Brain microvascular endothelial cell (primary cell): ENCODE measurements around the gene RGCC.
A peak's percentile ranks its signal among the peaks of the same experiment; 100 is the strongest.

Experiments used
- DNase-seq: peaks from one replicate; pipeline ENCODE4 v3.0.0-alpha.2; 2020
- H3K27ac ChIP-seq: fragments of 250-450 bp; sonication (Bioruptor Pico); 2 replicates; pipeline ENCODE4 v1.5.1; 2020; ENCODE audit warnings: mild to moderate bottlenecking, moderate library complexity
- H3K27me3 ChIP-seq: fragments of 250-450 bp; sonication (Bioruptor Pico); replicated peaks from 2 replicates; pipeline ENCODE4 v1.5.1; 2020; ENCODE audit warnings: mild to moderate bottlenecking
- H3K36me3 ChIP-seq: fragments of 250-450 bp; sonication (Bioruptor Pico); replicated peaks from 2 replicates; pipeline ENCODE4 v1.5.1; 2020; ENCODE audit warnings: mild to moderate bottlenecking
- H3K4me3 ChIP-seq: 2 replicates; pipeline ENCODE4 v1.5.1; 2011; ENCODE audit warnings: low read depth, mild to moderate bottlenecking, control low read depth, low read length, moderate library complexity
- in situ Hi-C: cut with HindIII; loops from 2 replicates; pipeline ENCODE4 v1.10.0; 2017; ENCODE audit warnings: low sequenced_read_pairs, low pct_ligation_motif_present
- TF ChIP-seq, protein P1 (sequence below): IDR thresholded peaks from 2 replicates; pipeline ENCODE4 v1.5.1; 2011; ENCODE audit warnings: low read depth, mild to moderate bottlenecking, moderate library complexity, low read length, control low read depth, inconsistent platforms; ENCODE audit errors: missing control alignments

Gene RGCC

DNA sequence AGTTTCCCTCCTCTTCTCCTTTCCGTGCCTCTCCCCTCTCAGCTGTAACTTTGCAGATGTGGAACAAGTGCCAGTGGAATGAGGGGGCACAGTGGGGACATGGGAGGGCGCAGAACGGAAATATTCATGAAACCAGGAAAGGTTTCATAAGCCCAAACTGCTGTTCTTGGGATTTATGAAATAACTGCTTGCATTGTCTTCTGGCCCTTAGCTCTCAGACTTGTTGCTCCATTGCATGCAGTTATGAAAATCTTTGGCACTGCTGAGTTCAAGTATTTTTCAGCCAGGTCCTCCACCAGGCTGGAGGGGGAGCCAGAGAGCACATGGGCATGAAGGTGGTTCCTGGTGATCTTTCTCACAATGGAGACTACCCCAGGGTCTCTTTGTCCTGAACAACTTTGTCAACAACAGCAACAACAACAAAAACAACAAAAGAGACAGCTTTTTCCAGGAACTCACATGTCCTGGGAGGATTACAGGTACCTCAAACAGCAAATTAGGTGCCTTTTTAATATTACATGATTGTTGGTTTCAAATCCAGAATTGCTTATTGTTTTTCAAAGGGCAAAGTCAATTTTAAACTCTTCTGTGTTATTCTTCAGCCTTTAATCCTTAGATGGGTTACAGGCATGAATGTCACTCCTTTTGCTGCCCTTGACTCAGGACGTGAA, 1.5 kb downstream of the RGCC start:
- H3K27ac ChIP-seq, result no peak overlapping the region
- in situ Hi-C loops, result no loop called here
- H3K27me3 ChIP-seq, result peaks cover 2% of the 10 kb centered on the region
- TF ChIP-seq, protein P1, sequence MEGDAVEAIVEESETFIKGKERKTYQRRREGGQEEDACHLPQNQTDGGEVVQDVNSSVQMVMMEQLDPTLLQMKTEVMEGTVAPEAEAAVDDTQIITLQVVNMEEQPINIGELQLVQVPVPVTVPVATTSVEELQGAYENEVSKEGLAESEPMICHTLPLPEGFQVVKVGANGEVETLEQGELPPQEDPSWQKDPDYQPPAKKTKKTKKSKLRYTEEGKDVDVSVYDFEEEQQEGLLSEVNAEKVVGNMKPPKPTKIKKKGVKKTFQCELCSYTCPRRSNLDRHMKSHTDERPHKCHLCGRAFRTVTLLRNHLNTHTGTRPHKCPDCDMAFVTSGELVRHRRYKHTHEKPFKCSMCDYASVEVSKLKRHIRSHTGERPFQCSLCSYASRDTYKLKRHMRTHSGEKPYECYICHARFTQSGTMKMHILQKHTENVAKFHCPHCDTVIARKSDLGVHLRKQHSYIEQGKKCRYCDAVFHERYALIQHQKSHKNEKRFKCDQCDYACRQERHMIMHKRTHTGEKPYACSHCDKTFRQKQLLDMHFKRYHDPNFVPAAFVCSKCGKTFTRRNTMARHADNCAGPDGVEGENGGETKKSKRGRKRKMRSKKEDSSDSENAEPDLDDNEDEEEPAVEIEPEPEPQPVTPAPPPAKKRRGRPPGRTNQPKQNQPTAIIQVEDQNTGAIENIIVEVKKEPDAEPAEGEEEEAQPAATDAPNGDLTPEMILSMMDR, result peak; percentile 94
- no peaks in the 10 kb centered on the region for H3K36me3 ChIP-seq
- peak; percentile 51 for DNase-seq
- H3K4me3 ChIP-seq, result peak overlapping the region; percentile 64

DNA sequence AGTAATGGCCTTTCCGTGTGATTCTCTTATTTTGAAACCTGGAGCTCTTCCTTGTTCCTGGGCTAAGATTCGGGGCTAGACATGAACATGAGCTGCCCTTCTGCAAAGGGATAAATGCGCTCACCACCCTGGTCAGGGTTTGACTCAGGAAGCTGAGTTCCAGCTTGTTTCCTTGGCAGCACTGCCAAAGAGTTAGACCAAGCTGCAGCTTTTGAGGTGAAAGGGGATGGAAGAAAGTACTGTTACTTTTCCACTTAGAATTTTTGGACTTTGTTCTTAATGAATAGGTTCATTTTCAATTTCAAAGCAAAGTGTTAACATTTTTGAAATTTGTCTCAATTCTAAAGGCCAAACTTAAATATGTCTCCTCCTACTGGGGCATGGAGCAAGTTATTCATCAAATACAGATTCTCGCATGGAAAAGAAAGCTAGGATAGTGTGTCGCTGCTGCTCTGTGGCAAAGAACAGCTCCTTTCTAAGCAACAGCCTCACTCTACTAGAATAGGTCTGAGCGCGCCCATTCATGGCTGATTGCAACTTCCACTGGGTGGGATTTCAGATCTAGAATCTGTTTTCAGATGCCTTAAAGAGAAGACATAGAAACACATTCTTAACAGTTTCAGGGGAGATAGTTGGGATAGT, 2.2 kb downstream of the RGCC start:
- Histone ChIP-seq H3K4me3 (no peak overlapping the region), H3K36me3 (no peaks in the 10 kb centered on the region), H3K27me3 (peaks cover 2% of the 10 kb centered on the region), H3K27ac (no peak overlapping the region)
- TF ChIP-seq, protein P1, result no peak
- in situ Hi-C loops, result no loop called here
- no peak for DNase-seq

DNA sequence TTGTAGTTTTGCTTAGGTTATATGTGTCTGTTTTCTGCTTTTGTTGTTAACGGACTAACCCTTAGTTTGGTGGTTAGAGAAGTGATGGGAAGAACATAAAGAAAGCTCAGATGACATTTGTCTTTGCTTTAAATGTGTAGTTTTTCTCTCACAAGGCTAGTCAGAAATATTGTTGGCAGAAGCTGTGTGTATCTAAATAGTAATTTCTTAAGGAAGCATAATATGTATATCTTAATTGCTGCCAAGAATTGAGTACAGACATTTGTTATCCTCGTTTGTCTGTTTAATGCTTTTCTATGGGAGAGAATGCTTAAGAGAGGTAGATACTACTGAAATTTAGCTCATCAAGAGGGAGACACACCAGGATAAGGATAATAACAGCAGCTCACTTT, 2.7 kb downstream of the RGCC start:
- no peak overlapping the region for H3K4me3 ChIP-seq
- H3K36me3 ChIP-seq, result no peaks in the 10 kb centered on the region
- no peak overlapping the region for H3K27ac ChIP-seq
- peaks cover 2% of the 10 kb centered on the region for H3K27me3 ChIP-seq
- TF ChIP-seq, protein P1, result no peak
- in situ Hi-C loops, result no loop called here
- no peak for DNase-seq

DNA sequence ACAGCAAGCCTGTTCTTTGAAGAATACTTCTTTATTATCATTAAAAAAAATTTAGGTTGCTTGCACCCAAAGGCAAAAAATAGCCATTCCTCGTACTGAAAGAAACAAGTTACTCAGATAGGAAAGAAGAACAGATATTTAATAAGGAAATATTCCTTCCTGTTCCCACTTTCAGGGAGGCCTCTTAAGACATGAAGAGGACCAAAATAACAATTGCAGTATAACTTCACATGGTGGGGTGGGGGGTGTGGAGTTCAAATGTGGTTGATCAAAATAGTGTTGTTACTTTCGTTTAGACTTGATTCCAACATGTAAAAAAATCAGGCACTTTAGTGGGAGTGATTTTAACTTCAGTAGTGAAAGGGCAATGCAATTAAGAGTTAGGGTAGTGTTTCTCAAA, 3.6 kb downstream of the RGCC start:
- TF ChIP-seq, protein P1, result no peak
- Histone ChIP-seq H3K4me3 (no peak overlapping the region), H3K27ac (no peak overlapping the region), H3K27me3 (peaks cover 2% of the 10 kb centered on the region), H3K36me3 (no peaks in the 10 kb centered on the region)
- DNase-seq, result no peak
- in situ Hi-C loops, result no loop called here

DNA sequence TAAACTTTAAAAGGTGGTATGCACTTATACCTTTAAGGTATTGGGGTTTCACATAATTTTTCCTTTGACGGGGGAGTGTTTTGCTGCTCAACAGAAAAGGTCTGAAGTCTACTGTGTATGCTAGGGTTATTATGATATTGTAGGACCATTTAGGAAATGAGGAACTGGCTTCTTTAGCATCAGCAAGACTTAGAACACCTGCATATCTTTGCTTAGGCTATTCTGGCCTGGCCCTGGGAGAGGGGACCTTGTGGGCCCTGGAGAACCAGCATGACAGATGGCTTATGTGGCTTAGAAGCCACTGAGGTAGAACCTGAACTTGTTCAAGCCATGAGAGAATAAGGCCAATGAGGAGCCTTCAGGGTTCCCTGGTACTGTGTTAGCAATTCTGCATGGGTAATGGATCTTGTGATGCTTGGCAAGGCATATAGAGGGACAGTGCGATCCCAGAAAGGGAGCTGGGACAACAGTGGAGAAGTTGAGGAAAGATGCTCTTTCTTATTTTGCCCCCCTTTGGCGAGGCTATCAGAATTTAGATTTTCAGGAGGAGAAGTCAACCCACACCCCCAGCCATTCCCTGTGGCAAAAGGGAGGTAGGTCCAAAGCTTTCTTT, 4.3 kb downstream of the RGCC start:
- Histone ChIP-seq H3K36me3 (no peaks in the 10 kb centered on the region), H3K27ac (no peak overlapping the region), H3K4me3 (no peak overlapping the region), H3K27me3 (no peaks in the 10 kb centered on the region)
- in situ Hi-C loops, result no loop called here
- DNase-seq, result no peak
- TF ChIP-seq, protein P1, result no peak
